GM18861 (cell line): ENCODE results near the gene GADL1.

Experiments used
- ATAC-seq: cut with Tn5 transposase; IDR thresholded peaks from one replicate; pipeline ENCODE4 v1.9.1; 2021; ENCODE audit not compliant: unreplicated experiment

GADL1 gene

DNA sequence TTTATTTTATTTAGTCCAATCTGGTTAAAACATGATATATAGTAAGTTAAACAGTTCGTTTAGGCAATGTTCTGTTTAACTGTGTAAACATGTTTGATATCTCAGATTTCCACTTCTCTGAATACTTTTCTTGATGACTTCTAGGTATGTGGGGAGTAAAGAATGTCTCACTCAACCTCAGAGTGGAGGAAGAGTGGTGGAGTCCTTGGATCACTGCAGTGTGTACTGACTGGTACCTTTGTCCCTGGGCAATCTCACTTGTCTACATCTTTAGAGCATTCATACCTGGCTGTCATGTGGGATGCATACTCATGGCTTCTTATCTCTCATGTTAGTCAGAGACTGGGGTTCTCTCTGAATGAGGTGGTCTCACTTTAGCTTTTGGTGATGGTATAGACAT, 15.6 kb downstream of the GADL1 start:
- ATAC-seq, result no peak

DNA sequence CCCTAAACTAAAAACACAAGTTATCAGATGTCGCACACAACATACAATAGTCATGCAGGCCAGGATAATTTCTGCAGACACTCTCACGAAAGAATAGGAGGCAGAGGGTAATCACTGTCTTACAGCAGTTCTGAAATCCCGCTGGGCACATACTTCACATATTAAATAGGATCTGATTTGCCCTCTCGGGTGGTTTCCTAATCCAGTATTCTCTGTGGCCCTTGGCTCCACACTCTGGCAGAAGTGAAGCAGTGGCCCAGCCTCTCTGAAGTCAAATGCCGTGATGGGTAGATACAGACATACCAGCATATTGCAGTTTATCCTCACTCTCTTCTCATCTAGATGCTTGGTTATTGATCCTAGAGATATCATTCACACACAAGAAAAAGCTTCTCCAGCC, 19.0 kb downstream of the GADL1 start:
- ATAC-seq, result no peak

DNA sequence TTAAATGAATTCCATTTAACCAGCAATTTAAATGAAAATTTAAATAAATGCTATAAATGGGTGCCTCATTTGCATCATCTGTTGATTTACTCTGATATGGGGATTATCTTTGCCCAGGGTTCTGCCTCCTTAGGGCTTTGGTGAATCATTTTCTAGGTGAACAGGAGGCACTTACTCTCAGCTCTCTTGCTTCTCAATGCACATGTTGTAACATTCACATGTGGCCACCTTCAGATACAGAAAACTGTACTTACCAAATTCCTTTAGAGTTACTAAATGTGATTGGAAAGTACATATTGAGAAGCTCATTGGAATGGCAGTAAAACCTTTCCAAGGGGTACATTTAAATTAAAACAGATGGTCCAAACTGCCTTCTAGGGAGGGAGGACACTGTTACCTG, 20.8 kb downstream of the GADL1 start:
- no peak for ATAC-seq

DNA sequence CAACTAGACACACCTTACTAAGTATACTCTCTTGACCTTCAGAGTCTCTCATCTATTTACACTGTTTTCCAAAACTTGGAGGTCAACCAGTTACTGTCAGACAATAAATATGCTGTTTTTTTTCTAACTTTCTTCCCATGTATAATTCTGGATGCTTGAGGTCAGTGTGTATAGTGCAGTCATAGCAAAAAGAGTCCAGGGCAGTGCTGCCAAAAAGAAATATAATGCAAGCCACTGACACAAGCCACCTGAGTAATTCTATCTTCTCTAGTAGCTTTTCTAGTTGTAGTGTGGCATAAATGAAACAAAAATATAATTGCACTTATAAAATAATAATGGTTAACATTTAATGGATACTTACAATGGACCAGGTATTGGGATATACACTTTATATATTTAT, 21.6 kb downstream of the GADL1 start:
- ATAC-seq, result no peak

DNA sequence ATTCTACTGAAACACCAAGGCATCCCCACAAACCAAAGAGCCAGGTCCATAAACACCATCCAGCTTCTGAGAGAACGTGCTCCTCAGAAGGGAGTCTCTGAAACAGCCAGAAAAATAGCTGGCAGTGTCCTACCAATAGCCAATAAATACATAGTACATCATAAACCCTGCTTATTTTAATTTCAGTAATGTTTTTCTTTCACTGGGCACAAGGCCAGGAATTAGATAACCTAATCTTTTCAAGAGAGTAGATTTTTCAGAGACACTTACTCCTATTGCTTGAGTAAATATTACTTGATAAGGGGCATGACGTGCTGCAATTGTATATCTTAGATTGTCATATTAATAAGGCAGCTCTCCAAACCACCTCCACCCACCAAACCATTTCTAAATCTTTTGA, 22.7 kb downstream of the GADL1 start:
- no peak for ATAC-seq

DNA sequence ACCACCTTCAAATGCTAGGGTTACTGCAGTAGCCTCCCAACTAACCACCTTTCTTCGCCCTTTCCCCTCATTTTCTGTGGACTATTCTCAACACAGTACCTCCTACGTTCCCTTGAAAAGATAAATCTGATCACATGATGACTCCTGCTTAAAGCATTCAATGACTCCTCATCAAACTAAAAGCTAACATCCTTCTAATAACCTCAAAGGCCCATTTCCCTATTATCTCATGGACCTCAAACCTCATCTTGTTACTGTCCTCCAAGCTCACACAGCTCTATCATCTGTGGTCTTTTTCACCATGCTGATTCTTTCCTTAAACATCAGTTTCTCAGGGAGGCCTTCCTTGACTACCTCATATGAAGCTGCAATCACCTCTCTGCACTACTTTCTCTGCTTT, 29.6 kb downstream of the GADL1 start:
- no peak for ATAC-seq

DNA sequence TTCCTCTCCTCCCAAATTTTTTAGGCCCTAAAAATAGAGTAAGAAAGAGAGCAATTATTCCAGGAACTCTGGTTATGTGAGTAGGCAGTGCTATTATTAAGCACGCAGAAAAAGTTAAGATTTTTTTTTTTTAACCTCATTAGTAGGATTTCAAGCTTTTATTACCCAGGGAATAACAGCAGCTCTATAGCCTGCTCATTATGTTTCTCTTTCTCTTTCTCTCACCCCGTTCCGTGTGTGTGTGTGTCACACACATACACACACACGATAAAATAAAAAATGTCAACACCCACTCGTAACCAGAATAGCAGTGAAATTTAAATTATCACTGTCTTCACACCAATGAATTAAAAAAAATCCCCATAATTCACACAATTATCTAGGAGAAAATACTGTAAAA, 30.3 kb downstream of the GADL1 start:
- ATAC-seq, result no peak

DNA sequence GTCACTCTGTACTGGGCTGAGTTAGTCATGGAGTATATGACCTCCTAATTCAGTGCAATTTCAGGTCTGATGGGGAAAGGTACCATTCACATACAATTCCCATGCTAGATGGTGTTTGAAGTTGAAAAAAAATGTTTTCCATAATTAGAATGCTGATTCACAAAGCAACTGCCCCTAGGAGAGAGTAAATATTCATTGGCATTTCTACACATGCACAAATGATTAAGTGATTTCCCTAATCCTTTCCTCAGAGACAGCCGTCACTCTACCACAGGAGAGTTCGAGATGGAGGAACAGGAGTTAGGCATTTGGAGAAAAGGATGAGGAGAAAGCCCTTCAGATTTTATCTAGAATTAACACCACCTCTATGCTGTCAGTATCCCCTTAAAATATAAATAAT, 32.5 kb downstream of the GADL1 start:
- ATAC-seq, result no peak

DNA sequence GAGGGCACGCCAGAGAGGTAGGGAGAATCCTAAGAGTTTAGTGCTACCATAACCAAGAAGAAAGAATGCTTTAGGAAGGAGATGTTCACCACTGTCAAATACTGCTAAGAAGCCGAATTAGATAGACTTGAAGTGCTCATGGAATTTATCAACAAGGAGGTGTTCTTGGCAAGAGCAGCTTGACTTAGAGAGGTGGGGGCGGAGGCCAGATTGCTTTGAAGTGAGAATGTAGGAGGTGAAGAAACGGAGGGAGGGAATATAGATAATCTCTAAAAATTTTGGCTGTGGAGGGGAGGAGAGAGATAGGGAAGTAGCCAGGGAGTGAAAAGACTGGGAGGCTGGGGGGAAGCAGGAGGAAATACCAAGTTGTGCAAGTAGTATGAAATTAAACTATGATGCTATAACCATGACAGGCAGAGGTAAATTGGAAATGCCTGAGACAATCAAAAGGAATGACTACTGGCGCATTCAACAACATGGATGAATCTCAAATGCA, 35.5 kb downstream of the GADL1 start:
- ATAC-seq, result no peak

DNA sequence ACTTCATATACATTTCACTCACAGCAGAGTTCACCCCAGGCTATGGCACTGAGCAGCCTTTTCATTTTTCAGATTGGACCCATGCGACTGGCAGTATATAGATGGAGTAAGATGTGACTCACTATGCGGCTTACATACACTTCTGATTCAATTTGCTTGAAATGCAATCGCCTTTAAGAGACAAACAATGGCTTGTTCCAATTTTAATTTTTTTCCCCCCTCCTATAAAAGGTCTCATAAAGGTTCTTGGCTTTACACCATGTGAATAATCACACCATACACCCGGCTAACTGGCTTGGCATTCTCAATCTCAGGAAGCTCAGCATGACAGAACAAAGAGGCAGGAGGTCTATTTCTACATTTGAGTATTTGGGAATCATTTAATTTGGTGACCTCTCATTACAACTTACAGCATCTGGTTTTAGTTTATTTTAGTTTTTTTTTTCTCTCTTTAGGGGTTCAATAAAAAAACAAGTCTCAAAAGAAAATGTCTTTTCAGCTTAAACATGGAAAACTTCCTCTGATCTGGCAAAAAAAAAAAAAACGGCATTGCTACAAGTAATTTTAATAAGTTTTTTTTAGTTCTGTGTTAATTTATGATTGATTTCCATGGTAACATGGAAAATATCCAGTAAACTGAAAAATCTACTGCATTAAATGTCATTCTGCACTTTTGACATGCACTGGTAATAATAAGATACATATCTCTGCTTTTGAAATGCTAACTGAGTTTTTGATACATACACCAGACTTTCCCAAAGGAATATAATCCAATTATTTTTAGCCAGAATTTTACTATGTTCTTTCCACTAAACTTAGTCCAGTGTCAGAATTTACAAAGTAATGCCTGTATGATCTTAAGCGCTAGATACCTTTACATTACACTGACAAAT, 38.8 kb downstream of the GADL1 start:
- ATAC-seq, result no peak

DNA sequence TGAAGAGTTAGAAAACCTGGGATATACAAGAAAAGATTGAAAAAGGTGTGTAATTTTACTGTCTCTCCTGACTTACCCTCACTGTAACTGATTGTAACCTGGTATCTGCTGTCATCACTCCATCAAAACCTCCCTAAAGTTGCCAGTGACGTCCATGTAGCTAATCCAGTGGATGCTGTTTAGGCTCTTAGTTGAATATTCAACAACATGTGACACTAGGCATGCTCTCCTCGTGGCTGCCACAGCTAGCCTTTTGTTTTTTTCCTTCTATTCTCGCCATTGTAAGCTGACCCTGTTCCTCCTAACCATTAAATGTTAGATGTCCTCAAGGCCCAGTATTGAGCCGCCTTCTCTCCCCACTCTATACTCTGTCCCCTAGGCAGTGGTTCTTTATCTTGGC, 41.6 kb downstream of the GADL1 start:
- ATAC-seq, result no peak

DNA sequence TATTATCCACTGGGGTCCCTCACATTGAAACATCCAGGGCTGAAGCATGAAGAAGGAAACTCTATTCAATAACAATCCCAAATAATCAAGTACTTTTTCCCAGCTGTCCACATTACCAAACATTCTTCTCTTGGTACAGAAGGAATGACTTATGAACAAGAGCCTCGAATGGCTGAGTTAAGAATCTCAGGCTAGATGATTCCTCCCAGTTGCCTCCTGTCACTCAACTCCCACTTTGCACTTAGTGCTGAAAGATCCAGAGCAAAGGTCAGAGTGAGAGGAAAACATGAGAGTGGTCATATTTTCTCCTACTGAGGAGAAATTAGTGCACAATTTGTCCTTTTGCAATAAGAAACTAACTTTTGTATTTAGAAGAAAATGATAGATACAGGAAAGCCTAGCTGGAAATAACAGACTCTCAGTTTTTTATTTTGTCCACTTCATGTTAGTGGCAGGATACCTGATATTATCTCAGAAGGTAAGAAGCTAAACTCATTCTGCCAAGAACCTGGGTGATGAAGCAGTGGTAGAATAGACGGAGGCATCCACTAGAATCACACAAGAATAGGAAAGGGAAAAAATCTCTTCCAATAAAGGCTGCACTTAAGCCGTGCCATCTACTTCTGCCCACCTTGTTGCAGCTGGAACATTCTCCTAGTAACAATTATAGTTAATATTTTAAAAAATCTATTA, 46.2 kb downstream of the GADL1 start:
- ATAC-seq, result no peak

DNA sequence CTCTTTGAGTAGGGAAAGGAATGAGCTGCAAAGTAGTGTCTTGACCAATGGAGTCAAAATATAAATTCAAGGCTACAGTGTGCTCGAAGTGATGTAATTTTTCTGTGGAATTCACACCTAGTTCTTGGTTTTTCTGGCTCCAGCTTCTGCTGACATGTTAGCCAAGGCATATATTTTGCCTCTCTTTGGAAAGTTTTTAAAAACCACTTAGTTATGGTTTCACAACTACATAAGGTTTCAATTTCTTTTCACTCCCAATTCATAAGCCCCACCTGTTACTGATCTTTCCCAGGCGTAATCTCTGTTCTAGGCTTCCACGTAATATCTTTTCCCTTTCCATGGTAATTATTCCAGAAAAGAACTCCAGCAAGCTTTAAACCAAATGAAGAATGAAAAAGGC, 46.9 kb downstream of the GADL1 start:
- ATAC-seq, result no peak

DNA sequence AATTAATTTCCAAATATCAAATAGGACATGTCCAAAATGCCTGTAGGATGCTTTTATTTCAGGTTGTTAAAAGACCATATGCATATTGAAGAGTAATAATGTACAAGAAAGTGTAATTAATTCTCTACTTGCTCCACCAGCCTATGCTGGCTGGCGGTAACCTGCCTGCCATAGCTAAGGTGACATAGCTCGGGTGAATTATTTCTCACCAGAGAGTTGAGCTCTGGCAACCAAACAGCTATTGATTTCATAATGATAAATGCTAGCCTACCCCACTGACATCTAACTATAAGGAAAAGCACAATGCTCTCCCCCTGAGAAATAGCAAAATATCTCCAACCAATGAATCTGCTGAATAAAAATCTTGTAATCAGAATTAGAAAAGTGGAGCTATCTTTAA, 48.9 kb downstream of the GADL1 start:
- no peak for ATAC-seq

DNA sequence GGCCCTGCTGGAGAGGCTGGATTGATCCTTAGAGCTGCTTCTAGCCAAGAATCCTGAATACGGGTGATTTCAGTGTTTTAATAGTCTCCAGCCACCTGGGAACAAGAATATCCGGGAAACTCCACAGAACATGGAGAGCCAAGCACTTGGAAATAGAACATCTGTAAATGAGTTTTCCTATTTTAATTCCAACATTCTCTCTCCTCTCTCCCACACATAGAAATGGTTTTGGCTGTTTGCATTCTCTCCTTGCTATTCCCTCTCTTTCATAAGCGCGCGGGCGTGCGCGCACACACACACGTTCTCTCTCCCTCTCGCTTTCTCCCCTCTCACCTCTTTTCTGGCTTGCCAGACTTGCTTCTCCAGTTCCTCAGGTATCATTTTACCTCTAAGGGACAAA, 50.6 kb downstream of the GADL1 start:
- no peak for ATAC-seq

DNA sequence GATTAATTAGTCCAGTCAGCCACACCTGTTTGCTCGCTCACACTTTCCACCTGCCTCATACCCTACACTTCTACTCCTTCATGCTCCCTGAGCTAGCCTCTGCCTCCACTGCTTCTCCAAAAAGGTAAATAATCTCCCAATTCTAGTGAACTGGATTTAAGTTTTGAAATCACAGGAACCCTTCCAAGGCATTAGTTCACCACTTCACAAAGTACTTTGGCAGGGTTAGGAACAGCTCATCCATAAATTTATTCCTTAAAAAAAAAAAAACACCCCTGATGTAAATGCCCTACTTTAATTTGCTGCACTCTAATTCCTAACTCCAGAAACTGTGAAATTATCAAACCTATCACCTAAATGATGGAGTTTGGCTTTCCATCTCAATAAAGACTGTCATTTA, 58.3 kb downstream of the GADL1 start:
- no peak for ATAC-seq

DNA sequence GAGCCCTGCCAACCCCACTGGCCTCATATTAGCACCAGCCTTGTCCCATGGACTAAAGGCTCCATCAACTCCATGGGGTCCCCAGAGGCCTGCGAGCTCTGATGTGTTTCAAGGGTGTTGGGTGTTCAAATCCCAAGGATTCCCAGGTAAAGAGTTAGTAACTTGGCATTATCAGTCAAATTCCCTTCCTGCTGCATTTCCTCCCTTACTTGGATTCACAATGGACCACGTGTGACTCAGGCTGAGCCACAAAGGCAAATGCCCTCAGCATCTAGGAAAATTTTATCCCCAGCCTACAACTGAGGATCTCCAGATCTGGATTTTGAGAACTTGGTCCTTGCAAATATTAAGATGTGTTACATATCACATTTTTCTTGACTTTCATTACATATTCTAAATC, 58.8 kb downstream of the GADL1 start:
- ATAC-seq, result no peak

DNA sequence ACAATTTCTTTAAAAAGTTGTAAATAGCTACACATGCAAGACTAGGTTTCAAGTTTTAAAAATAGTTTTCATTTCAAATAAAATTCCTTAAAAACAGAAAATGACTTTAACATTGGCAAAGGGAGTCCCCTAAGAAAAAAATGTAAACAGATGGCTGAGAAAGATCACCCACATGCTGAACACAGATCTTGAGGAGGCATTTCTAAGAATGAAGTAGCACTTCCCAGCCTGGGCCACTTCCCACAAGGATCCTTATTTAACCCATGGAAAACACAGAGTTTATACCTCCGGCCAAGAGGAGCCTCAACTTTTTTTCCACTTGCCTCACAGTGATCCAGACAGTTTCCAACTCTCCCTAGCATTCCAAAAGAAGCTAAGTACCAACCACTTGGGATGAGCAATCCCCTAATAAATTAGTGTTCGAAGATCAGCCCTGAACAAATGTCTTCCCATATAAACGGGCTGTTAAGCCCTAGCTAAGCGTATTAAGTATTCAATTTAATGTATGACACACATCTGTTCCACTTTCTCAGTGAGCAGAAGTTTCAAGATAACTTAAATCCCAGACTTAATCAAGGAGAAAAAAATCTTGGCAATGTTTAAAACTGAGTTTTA, 61.4 kb downstream of the GADL1 start:
- ATAC-seq, result no peak

DNA sequence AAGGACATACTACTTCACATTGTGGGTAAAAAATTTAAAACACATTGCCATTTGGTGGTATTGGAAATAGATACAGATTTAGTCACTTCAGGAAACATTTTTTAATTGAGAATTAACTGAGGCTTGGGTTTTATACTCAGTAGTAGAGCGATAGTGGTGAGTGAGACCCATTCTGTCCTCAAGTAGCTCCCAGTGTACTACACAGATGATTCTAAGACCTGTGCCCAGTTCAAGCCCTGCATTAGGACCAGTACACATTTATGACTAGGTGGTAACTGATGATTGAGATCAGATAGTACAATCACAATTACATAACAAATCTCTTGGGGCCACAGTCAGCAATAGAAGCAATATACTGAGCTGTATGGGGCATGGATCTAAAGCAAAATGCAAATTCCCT, 67.4 kb downstream of the GADL1 start:
- ATAC-seq, result no peak

DNA sequence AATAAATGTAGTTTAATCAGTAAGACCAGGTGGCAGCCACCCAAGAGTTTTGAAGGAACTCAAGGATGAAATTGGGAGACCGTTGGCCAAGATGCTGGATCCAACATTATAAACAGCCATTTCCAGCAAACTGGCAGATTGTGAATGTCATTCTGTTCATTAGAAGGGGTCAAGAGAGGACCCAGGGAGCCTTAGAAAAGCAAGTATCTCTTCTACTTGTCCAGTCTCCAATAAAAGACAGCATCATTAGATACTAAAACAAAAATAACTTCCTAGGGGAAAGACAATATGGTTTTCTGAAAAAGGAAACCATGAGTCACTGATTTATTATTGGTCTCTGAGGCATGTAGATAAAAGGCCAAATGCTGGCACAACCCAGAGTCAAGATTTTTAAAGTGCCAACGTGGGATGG, 67.9 kb downstream of the GADL1 start:
- ATAC-seq, result no peak

DNA sequence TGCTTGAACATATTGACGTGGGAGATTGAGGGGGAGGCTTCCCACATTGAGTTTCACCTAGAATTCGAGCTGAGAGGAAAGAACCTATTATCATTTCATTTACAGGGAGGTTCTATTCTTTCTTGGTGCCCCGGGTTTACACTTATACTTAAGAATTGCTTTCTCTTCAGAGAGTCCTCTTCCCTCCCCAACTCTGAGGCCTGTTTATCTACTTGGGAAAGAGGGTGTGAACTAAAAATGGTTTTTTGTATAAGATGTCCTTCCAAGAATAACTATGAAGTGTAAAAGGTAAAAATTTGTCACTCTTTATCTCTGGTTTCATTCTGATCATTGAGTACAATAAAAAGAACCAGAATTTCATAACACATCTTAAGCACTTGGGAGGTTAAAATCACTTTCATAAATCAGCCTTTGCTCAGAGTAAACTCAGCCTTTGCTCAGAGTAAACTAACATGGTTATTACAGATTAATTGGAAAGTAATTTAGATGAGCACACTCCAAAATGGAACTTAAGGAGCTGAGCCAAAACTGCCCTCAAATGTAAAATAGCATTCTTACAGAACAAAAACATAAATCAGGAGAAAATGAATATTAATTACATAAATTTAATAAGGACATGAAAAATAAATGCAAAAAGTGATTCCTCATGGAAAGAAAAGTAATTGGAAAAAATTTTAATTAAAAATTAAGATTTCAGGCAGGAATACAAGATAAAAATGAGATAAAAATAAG, 75.2 kb downstream of the GADL1 start:
- ATAC-seq, result no peak
